Panc1 (cell line): ENCODE results near the gene LGALSL. TPM values are rescaled to one million over a fixed set of nuclear protein-coding genes. Genes with fewer than 3 reads are reported as not detected.

Source experiments
- ATAC-seq: fragments of 200-7000 bp; cut with Tn5 transposase; 2 replicates; pipeline ENCODE4 v1.9.1; 2020; ENCODE audit warnings: mild to moderate bottlenecking, moderate library complexity
- BruUV-seq: library from RNA; stranded (reverse); fragments of 400-500 nt; replicated peaks from 2 replicates; lab custom pipeline; 2021; lab: Mats Ljungman, UMichigan
- CTCF ChIA-PET: fragments of 300-600 bp; sonication (Branson Sonifier 250); formaldehyde crosslinking; loops from one replicate; lab custom pipeline; 2022; ENCODE audit warnings: antibody characterized with exemption; lab: Charles Lee
- POLR2A ChIA-PET: fragments of 300-600 bp; sonication (Branson Sonifier 250); formaldehyde crosslinking; loops from one replicate; lab custom pipeline; 2022; ENCODE audit warnings: antibody characterized with exemption; lab: Charles Lee
- DNase-seq: peaks from one replicate; pipeline ENCODE4 v3.0.0-alpha.2; 2010; ENCODE audit warnings: low read depth, low spot score
- H3K27ac ChIP-seq: 2 replicates; pipeline ENCODE4 v1.5.1; 2011; ENCODE audit warnings: mild to moderate bottlenecking, low read length, inconsistent platforms
- H3K27me3 ChIP-seq: fragments of 200-500 bp; sonication (Bioruptor generic); 2 replicates; pipeline ENCODE4 v1.6.0; 2014; ENCODE audit warnings: low read length, inconsistent platforms; ENCODE audit not compliant: control insufficient read depth, insufficient read depth
- H3K36me3 ChIP-seq: fragments of 200-500 bp; sonication (Bioruptor generic); 2 replicates; pipeline ENCODE4 v1.5.1; 2014; ENCODE audit warnings: inconsistent platforms, mild to moderate bottlenecking, low read length, moderate library complexity; ENCODE audit not compliant: control insufficient read depth, insufficient read depth
- H3K4me1 ChIP-seq: 2 replicates; pipeline ENCODE4 v1.5.1; 2011; ENCODE audit warnings: inconsistent platforms, mild to moderate bottlenecking, low read length, moderate library complexity; ENCODE audit not compliant: control insufficient read depth, insufficient read depth
- H3K4me3 ChIP-seq, 2 experiments: 2 replicates each; pipeline ENCODE4 v1.5.1; 2011 to 2012; ENCODE audit warnings: low read depth in 2 of 2, low read length in 2 of 2, mild to moderate bottlenecking in 2 of 2, inconsistent platforms in 1 of 2, moderate library complexity in 1 of 2
- H3K9me3 ChIP-seq: fragments of 200-500 bp; sonication (Bioruptor generic); 2 replicates; pipeline ENCODE4 v1.5.1; 2014; ENCODE audit warnings: low read depth, mild to moderate bottlenecking, inconsistent platforms, low read length, moderate library complexity; ENCODE audit not compliant: control insufficient read depth, insufficient read depth
- POLR2AphosphoS5 ChIP-seq: IDR thresholded peaks from 2 replicates; pipeline ENCODE4 v1.6.1; 2012; ENCODE audit warnings: mild to moderate bottlenecking, low read depth, low read length, moderate library complexity
- SIN3A ChIP-seq: IDR thresholded peaks from 2 replicates; pipeline ENCODE4 v1.6.1; 2012; ENCODE audit warnings: low read depth, mild to moderate bottlenecking, low read length, moderate library complexity, borderline replicate concordance; ENCODE audit not compliant: insufficient read depth
- TCF7L2 ChIP-seq: IDR thresholded peaks from 2 replicates; pipeline ENCODE4 v1.6.1; 2011; ENCODE audit warnings: mild to moderate bottlenecking, low read depth, low read length, inconsistent platforms
- in situ Hi-C: cut with HindIII; loops from 2 replicates; pipeline ENCODE4 v1.10.0; 2016; ENCODE audit warnings: low sequenced_read_pairs, low pct_unique_long_range_greater_than_20kb
- intact Hi-C: fragments of 100-400 bp; cut with micrococcal nuclease; formaldehyde crosslinking; loops from one replicate; pipeline ENCODE4 v1.10.0; 2022; ENCODE audit not compliant: unreplicated experiment
- total RNA-seq: library from RNA; stranded (reverse); gene quantifications from one replicate; pipeline ENCODE4 v1.2.1, GENCODE V29; 2021; ENCODE audit not compliant: unreplicated experiment
- TF ChIP-seq, protein P1 (sequence below), 2 experiments: IDR thresholded peaks; 2 replicates each; pipeline ENCODE4 v1.6.1; 2011 to 2012; ENCODE audit warnings: low read depth in 2 of 2, control low read depth in 1 of 2, low read length in 1 of 2, mild to moderate bottlenecking in 1 of 2, moderate library complexity in 1 of 2; ENCODE audit not compliant: insufficient read depth in 1 of 2
- TF ChIP-seq, protein P2 (sequence below): fragments of 450-650 bp; IDR thresholded peaks from 2 replicates; pipeline ENCODE4 v1.5.1; 2017; ENCODE audit warnings: mild to moderate bottlenecking

The LGALSL gene
- total RNA-seq, 1 experiment from 2014 or later = 5.3 TPM

DNA sequence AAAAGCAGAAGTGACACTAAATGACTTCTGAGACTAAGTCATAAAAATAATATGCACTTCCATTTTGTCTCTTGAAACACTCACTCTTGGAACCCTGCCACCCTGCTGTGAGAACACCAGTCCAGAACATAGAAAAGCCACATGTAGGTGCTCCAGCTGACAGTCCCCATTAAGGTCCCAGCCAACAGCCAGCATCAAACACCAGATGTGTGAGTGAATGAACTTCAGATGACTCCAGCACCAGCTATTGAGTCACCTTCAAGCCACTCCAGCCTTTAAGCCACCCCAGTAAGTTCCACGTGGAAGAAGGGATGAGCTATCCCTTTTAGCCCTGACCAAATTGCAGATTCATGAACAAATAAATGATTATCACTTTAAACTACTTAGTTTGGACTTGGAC is 31.5 kb upstream of the LGALSL start:
- DNase-seq (no peak), ATAC-seq (no peak)
- no peak overlapping the region for H3K27ac ChIP-seq
- no peaks in the 10 kb centered on the region for H3K9me3 ChIP-seq
- intact Hi-C loops = no loop called here
- TF ChIP-seq SIN3A = no peak
- TF ChIP-seq TCF7L2 = no peak
- no peak for TF ChIP-seq POLR2AphosphoS5
- TF ChIP-seq, protein P1, sequence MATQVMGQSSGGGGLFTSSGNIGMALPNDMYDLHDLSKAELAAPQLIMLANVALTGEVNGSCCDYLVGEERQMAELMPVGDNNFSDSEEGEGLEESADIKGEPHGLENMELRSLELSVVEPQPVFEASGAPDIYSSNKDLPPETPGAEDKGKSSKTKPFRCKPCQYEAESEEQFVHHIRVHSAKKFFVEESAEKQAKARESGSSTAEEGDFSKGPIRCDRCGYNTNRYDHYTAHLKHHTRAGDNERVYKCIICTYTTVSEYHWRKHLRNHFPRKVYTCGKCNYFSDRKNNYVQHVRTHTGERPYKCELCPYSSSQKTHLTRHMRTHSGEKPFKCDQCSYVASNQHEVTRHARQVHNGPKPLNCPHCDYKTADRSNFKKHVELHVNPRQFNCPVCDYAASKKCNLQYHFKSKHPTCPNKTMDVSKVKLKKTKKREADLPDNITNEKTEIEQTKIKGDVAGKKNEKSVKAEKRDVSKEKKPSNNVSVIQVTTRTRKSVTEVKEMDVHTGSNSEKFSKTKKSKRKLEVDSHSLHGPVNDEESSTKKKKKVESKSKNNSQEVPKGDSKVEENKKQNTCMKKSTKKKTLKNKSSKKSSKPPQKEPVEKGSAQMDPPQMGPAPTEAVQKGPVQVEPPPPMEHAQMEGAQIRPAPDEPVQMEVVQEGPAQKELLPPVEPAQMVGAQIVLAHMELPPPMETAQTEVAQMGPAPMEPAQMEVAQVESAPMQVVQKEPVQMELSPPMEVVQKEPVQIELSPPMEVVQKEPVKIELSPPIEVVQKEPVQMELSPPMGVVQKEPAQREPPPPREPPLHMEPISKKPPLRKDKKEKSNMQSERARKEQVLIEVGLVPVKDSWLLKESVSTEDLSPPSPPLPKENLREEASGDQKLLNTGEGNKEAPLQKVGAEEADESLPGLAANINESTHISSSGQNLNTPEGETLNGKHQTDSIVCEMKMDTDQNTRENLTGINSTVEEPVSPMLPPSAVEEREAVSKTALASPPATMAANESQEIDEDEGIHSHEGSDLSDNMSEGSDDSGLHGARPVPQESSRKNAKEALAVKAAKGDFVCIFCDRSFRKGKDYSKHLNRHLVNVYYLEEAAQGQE (IDR thresholded peaks at IDR 0.05; ENCODE audit: insufficient read depth in 1 of 2, low read depth in 2 of 2, low read length in 1 of 2) = no peak
- TF ChIP-seq, protein P2, sequence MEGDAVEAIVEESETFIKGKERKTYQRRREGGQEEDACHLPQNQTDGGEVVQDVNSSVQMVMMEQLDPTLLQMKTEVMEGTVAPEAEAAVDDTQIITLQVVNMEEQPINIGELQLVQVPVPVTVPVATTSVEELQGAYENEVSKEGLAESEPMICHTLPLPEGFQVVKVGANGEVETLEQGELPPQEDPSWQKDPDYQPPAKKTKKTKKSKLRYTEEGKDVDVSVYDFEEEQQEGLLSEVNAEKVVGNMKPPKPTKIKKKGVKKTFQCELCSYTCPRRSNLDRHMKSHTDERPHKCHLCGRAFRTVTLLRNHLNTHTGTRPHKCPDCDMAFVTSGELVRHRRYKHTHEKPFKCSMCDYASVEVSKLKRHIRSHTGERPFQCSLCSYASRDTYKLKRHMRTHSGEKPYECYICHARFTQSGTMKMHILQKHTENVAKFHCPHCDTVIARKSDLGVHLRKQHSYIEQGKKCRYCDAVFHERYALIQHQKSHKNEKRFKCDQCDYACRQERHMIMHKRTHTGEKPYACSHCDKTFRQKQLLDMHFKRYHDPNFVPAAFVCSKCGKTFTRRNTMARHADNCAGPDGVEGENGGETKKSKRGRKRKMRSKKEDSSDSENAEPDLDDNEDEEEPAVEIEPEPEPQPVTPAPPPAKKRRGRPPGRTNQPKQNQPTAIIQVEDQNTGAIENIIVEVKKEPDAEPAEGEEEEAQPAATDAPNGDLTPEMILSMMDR = no peak
- ChIA-PET POLR2A (no interaction called here), CTCF (no interaction called here)
- H3K36me3 ChIP-seq = no peaks in the 10 kb centered on the region
- in situ Hi-C loops = no loop called here
- peaks cover 7% of the 10 kb centered on the region; the same call in 1 of the 2 replicates for H3K27me3 ChIP-seq
- H3K4me1 ChIP-seq = no peaks in the 10 kb centered on the region
- H3K4me3 ChIP-seq = no peak overlapping the region
- BruUV-seq = no TSS peak

DNA sequence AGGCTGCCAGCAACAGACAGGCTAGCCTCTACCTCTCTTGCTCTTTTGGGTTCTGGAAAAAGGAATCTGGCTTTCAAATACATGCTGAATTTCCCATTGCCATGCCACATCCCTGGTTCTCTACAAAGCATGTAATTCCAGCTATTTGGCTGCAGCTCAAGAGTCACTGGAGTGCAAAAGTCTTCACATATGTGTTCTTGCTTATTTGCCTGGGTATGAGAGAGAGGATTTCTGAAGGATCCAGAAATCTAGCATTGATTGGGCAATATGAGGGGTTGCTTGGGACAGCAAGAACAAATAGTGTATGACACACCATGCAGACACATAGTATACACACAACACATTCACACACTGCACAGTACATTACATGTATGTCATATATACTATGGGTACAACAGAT is 30.7 kb upstream of the LGALSL start:
- no peaks in the 10 kb centered on the region for H3K4me1 ChIP-seq
- ChIA-PET CTCF (no interaction called here), POLR2A (no interaction called here)
- TF ChIP-seq POLR2AphosphoS5 (no peak), TCF7L2 (no peak), SIN3A (no peak)
- TF ChIP-seq, protein P1 (IDR thresholded peaks at IDR 0.05; ENCODE audit: insufficient read depth in 1 of 2, low read depth in 2 of 2, low read length in 1 of 2) = no peak
- TF ChIP-seq, protein P2 = no peak
- in situ Hi-C loops = no loop called here
- BruUV-seq = no TSS peak
- H3K36me3 ChIP-seq = no peaks in the 10 kb centered on the region
- DNase-seq (no peak), ATAC-seq (no peak)
- H3K27ac ChIP-seq = no peak overlapping the region
- no peak overlapping the region for H3K4me3 ChIP-seq
- H3K9me3 ChIP-seq = no peaks in the 10 kb centered on the region
- H3K27me3 ChIP-seq = peaks cover 2% of the 10 kb centered on the region; the same call in 1 of the 2 replicates
- intact Hi-C loops = no loop called here
